ENCODE measurements around the gene LRMDA. TPM values are rescaled to one million over a fixed set of nuclear protein-coding genes. Genes with fewer than 3 reads are reported as not detected.

The LRMDA gene
- total and polyA plus RNA-seq, 7 donors = 2.8 to 22.2 (median 9.0) TPM

DNA sequence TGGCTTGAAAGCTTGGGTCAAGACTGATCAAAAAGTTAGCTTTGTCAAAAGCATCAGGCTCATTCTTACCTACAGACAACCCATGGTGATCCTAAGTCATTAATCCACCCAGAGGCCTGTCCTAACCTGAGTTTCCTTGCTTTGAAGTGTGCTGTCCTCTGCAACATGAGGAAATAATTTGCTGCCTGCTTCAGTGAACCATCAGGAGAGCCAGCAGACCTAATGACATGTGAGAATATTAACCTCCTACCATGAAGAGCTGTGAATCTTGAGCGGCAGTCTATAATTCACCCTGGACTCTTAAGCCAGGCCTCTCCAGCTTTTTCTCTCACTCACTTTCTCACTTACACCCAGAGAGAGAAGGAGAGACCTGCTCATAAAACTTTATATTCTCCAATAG is 590.0 kb downstream of the LRMDA start:
- intact Hi-C loops (cut with DNase I) = no loop called here
- DNase-seq = no peak
- no peaks in the 10 kb centered on the region for H3K9me3 ChIP-seq
- 97 to 100% methylated on average over 1 of the region's 1 CpG for WGBS, 2 donors
- no peaks in the 10 kb centered on the region for H3K27me3 ChIP-seq
- H3K4me1 ChIP-seq = no peaks in the 10 kb centered on the region
- H3K27ac ChIP-seq = no peak overlapping the region
- H3K36me3 ChIP-seq = no peaks in the 10 kb centered on the region
- no peak overlapping the region for H3K4me3 ChIP-seq
- no peak for TF ChIP-seq POLR2A (IDR thresholded peaks at IDR 0.05)
- TF ChIP-seq EP300 (IDR thresholded peaks at IDR 0.05) = no peak
- no peak for TF ChIP-seq POLR2AphosphoS5 (IDR thresholded peaks at IDR 0.05)
- TF ChIP-seq, protein P1, sequence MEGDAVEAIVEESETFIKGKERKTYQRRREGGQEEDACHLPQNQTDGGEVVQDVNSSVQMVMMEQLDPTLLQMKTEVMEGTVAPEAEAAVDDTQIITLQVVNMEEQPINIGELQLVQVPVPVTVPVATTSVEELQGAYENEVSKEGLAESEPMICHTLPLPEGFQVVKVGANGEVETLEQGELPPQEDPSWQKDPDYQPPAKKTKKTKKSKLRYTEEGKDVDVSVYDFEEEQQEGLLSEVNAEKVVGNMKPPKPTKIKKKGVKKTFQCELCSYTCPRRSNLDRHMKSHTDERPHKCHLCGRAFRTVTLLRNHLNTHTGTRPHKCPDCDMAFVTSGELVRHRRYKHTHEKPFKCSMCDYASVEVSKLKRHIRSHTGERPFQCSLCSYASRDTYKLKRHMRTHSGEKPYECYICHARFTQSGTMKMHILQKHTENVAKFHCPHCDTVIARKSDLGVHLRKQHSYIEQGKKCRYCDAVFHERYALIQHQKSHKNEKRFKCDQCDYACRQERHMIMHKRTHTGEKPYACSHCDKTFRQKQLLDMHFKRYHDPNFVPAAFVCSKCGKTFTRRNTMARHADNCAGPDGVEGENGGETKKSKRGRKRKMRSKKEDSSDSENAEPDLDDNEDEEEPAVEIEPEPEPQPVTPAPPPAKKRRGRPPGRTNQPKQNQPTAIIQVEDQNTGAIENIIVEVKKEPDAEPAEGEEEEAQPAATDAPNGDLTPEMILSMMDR (IDR thresholded peaks at IDR 0.05) = no peak

DNA sequence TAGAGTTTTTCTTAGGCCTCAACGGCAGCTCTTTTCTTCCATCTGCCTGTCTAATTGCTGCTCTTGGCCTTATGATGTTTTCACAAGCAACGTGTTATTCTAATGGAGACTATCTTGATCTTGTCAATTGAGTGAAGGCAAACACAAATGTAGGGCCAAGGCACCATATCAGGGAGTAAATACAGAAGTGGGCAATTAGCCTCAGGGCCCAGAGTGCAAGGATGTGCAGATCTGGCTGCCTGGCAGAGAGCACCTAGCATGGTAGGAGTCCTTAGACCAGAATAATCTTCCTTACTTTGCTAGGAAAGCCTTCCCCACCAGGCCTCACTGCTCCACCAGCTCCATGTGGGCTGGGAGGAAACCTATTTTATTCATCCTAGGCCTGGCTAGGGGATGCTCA is 590.9 kb downstream of the LRMDA start:
- TF ChIP-seq, protein P1 (IDR thresholded peaks at IDR 0.05) = no peak
- no peak for TF ChIP-seq EP300 (IDR thresholded peaks at IDR 0.05)
- TF ChIP-seq POLR2A (IDR thresholded peaks at IDR 0.05) = no peak
- TF ChIP-seq POLR2AphosphoS5 (IDR thresholded peaks at IDR 0.05) = no peak
- Histone ChIP-seq H3K27ac (no peak overlapping the region), H3K4me1 (no peaks in the 10 kb centered on the region), H3K27me3 (no peaks in the 10 kb centered on the region), H3K4me3 (no peak overlapping the region), H3K36me3 (no peaks in the 10 kb centered on the region), H3K9me3 (no peaks in the 10 kb centered on the region)
- WGBS, 2 donors = 85 to 88% methylated on average over 2 of the region's 2 CpGs
- intact Hi-C loops (cut with DNase I) = no loop called here
- no peak for DNase-seq

DNA sequence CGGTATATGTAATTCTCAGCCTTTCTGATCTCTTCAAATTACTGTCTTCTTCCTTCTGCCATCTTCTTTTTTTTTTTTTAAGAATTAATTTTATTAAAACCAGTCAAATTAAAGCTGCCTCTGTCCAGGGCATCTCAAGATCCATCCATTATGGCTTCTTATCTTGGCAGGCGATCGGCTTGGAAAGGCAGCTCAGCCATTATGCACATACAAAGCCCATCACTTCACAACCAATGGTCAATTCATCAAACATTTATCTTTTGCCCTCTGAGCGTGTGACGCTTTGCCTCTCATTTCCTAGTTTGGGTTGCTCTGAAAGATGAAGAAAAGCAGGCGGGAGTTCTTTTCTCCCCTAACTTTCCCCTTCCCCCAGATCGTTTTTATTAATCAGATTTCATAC is 591.6 kb downstream of the LRMDA start:
- TF ChIP-seq EP300 (IDR thresholded peaks at IDR 0.05) = no peak
- no peak for TF ChIP-seq POLR2A (IDR thresholded peaks at IDR 0.05)
- TF ChIP-seq, protein P1 (IDR thresholded peaks at IDR 0.05) = no peak
- no peak for TF ChIP-seq POLR2AphosphoS5 (IDR thresholded peaks at IDR 0.05)
- Histone ChIP-seq H3K9me3 (no peaks in the 10 kb centered on the region), H3K4me1 (no peaks in the 10 kb centered on the region), H3K27me3 (no peaks in the 10 kb centered on the region), H3K27ac (no peak overlapping the region), H3K36me3 (no peaks in the 10 kb centered on the region), H3K4me3 (no peak overlapping the region)
- 86 to 87% methylated on average over 7 of the region's 7 CpGs for WGBS, 2 donors
- intact Hi-C loops (cut with DNase I) = no loop called here
- DNase-seq = no peak

DNA sequence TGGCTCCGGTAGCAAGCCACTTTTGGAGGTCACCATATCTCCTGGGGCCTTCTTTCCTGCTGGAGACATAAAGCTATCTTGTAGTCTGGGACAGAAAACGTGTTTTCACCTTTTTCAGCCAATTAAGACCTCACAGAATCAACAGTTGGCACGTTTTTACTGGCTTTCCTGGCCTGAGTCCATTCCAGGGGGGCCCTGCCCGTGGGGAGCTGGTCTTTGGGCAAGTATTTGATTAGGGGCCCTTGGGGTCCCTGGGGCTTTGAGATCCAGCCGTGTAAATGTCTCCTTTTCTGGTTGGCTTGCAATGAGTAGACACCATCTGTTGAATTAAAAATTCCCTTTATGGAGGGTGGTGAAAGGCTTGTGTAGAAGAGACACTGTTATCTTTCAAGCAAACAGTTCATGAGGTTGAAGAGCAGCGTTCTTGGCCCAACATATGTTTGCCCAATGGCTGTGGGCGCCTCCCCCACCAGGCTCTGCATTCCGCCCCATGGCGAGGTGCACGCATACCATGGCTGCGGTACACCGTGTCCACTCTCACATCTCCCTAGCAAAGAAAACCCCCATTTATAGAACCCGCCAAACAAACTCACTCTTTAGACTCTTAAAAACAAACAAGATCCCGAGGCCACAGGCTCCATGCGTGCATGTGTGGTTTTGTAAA is 593.2 kb downstream of the LRMDA start:
- Histone ChIP-seq H3K36me3 (no peaks in the 10 kb centered on the region), H3K9me3 (no peaks in the 10 kb centered on the region), H3K27me3 (no peaks in the 10 kb centered on the region), H3K4me1 (no peaks in the 10 kb centered on the region), H3K4me3 (no peak overlapping the region), H3K27ac (no peak overlapping the region)
- 86 to 88% methylated on average over 15 of the region's 15 CpGs for WGBS, 2 donors
- intact Hi-C loops (cut with DNase I) = no loop called here
- DNase-seq = no peak
- TF ChIP-seq POLR2A (IDR thresholded peaks at IDR 0.05) (no peak), POLR2AphosphoS5 (IDR thresholded peaks at IDR 0.05) (no peak), EP300 (IDR thresholded peaks at IDR 0.05) (no peak)
- TF ChIP-seq, protein P1 (IDR thresholded peaks at IDR 0.05) = no peak

DNA sequence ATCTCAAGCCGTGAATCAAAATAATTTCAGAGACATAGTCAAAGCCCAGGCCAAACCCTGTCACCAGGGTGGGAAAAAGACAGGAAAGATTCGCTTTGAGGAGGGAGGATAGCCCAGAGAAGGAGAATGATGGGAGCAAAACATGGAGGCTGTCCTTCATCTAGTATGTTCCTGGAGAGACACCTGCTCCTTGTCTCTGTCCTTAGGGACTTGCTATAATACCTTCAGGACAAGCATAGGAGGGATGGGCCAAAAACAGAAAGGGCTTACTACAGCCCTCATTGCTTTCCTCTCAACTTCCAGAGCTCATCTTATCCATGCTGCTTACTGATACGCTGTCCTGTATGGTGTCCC is 593.7 kb downstream of the LRMDA start:
- H3K27ac ChIP-seq = no peak overlapping the region
- no peak for DNase-seq
- intact Hi-C loops (cut with DNase I) = no loop called here
- no peak for TF ChIP-seq POLR2AphosphoS5 (IDR thresholded peaks at IDR 0.05)
- TF ChIP-seq, protein P1 (IDR thresholded peaks at IDR 0.05) = no peak
- no peak for TF ChIP-seq EP300 (IDR thresholded peaks at IDR 0.05)
- TF ChIP-seq POLR2A (IDR thresholded peaks at IDR 0.05) = no peak
- H3K36me3 ChIP-seq = no peaks in the 10 kb centered on the region
- H3K9me3 ChIP-seq = no peaks in the 10 kb centered on the region
- H3K4me1 ChIP-seq = no peaks in the 10 kb centered on the region
- H3K27me3 ChIP-seq = no peaks in the 10 kb centered on the region
- WGBS, 2 donors = 95 to 97% methylated on average over 3 of the region's 3 CpGs
- H3K4me3 ChIP-seq = no peak overlapping the region

Data from sigmoid colon (tissue), 7 donors.